K562 (cell line): Measurements from ENCODE around the gene ZMIZ1. TPM values are rescaled to one million over a fixed set of nuclear protein-coding genes. Genes with fewer than 3 reads are reported as not detected.

Source experiments
- ATAC-seq: fragments of 200-7000 bp; cut with Tn5 transposase; 3 replicates; pipeline ENCODE4 v1.9.1; 2020; ENCODE audit warnings: moderate library complexity
- BruUV-seq: library from RNA; stranded (reverse); fragments of 400-500 nt; replicated peaks from 2 replicates; lab custom pipeline; 2021; lab: Mats Ljungman, UMichigan
- CTCF ChIA-PET: fragments of 300-600 bp; formaldehyde crosslinking; extraction: SDS; loops from one replicate; lab custom pipeline; 2021; ENCODE audit warnings: low intra/inter-chr PET ratio; lab: Yijun Ruan, JAX
- POLR2A ChIA-PET: fragments of 300-600, 350-650 bp; sonication (Branson Sonifier 250); formaldehyde crosslinking; extraction: SDS; loops from one replicate; lab custom pipeline; 2021; ENCODE audit warnings: antibody characterized with exemption, inconsistent platforms; lab: Yijun Ruan, JAX
- DNase-seq, 4 experiments: peaks; one replicate each; pipeline versions ENCODE4 v3.0.0 to v3.0.0-alpha.2; 2011 to 2018; ENCODE audit warnings: low spot score in 3 of 4, mixed read lengths in 3 of 4; ENCODE audit errors: extremely low read depth in 1 of 4
- FAIRE-seq: peaks from 2 replicates; lab custom pipeline; 2011; peaks lifted over from hg19 to GRCh38; lab: Jason Lieb, UNC
- H2AFZ ChIP-seq: 2 replicates; pipeline ENCODE4 v1.6.0; 2011; ENCODE audit warnings: low read depth, low read length, control low read depth, inconsistent platforms
- H3K27ac ChIP-seq: fragments of 200-600 bp; 3 replicates; pipeline ENCODE4 v1.8.0; 2011; ENCODE audit warnings: low read depth, mild to moderate bottlenecking, control low read depth, inconsistent platforms, low read length, moderate library complexity, mixed read lengths; ENCODE audit errors: extremely low read depth
- H3K27me3 ChIP-seq, 2 experiments: fragments of 300-600 bp in 1 of 2; 2 replicates in 1 of 2; 3 replicates in 1 of 2; pipeline versions ENCODE4 v1.6.0 to v1.8.0; 2011; ENCODE audit warnings: inconsistent platforms in 2 of 2, low read length in 2 of 2, mild to moderate bottlenecking in 1 of 2, mixed read lengths in 1 of 2, moderate library complexity in 1 of 2; ENCODE audit not compliant: control insufficient read depth in 2 of 2, insufficient read depth in 2 of 2
- H3K36me3 ChIP-seq: fragments of 300-600 bp; 3 replicates; pipeline ENCODE4 v1.8.0; 2011; ENCODE audit warnings: mild to moderate bottlenecking, low read length, inconsistent platforms; ENCODE audit not compliant: control insufficient read depth, insufficient read depth
- H3K4me1 ChIP-seq, 2 experiments: fragments of 200-600 bp in 1 of 2; replicated peaks in 1 of 2; 2 replicates in 1 of 2; 3 replicates in 1 of 2; pipeline versions ENCODE4 v1.5.1 to v1.8.0; 2011; ENCODE audit warnings: inconsistent platforms in 2 of 2, low read length in 2 of 2, mild to moderate bottlenecking in 1 of 2, mixed read lengths in 1 of 2, moderate library complexity in 1 of 2; ENCODE audit not compliant: control insufficient read depth in 2 of 2, insufficient read depth in 2 of 2
- H3K4me2 ChIP-seq: 2 replicates; pipeline ENCODE4 v1.6.1; 2011; ENCODE audit warnings: low read length, control low read depth, inconsistent platforms, mixed read lengths; ENCODE audit not compliant: insufficient read depth
- H3K4me3 ChIP-seq: fragments of 200-600 bp; sonication (generic), shearing (Covaris generic); 2 replicates; pipeline ENCODE4 v1.5.1; 2016; ENCODE audit warnings: control low read depth, inconsistent platforms
- H3K79me2 ChIP-seq: fragments of 200-600 bp; 3 replicates; pipeline ENCODE4 v1.8.0; 2011; ENCODE audit warnings: low read length, inconsistent platforms; ENCODE audit not compliant: control insufficient read depth, insufficient read depth
- H3K9ac ChIP-seq, 2 experiments: 2 replicates each; pipeline versions ENCODE4 v1.6.0 to v1.6.1; 2011; ENCODE audit warnings: low read depth in 2 of 2, low read length in 2 of 2, control low read depth in 1 of 2, inconsistent platforms in 1 of 2, mild to moderate bottlenecking in 1 of 2, mixed read lengths in 1 of 2; ENCODE audit not compliant: insufficient read depth in 1 of 2
- H3K9me1 ChIP-seq: one replicate; pipeline ENCODE4 v1.6.0; 2011; ENCODE audit warnings: inconsistent platforms, mild to moderate bottlenecking, low read length, moderate library complexity; ENCODE audit not compliant: control insufficient read depth, insufficient read depth
- H3K9me3 ChIP-seq: replicated peaks from 2 replicates; pipeline ENCODE4 v1.5.1; 2011; ENCODE audit warnings: low read depth, low read length, inconsistent platforms; ENCODE audit not compliant: control insufficient read depth, insufficient read depth
- H4K20me1 ChIP-seq: replicated peaks from 2 replicates; pipeline ENCODE4 v1.6.1; 2011; ENCODE audit warnings: low read length, inconsistent platforms, mixed read lengths; ENCODE audit not compliant: control insufficient read depth, insufficient read depth
- ADNP ChIP-seq: fragments of 200-800 bp; sonication (Bioruptor generic); IDR thresholded peaks from 2 replicates; pipeline ENCODE4 v1.6.1; 2016; ENCODE audit warnings: missing genetic modification characterization, missing compliant biosample characterization
- CBX3 ChIP-seq, 2 experiments: IDR thresholded peaks; 1 replicate in 1 of 2; 2 replicates in 1 of 2; pipeline ENCODE4 v1.6.1; 2012; ENCODE audit warnings: inconsistent platforms in 2 of 2, low read length in 2 of 2, borderline replicate concordance in 1 of 2, control low read depth in 1 of 2
- FIP1L1 ChIP-seq: fragments of 200-400 bp; formaldehyde crosslinking; IDR thresholded peaks from 2 replicates; pipeline ENCODE4 v1.6.1; 2018; ENCODE audit warnings: mild to moderate bottlenecking, low read depth, low read length; ENCODE audit not compliant: poor library complexity, severe bottlenecking
- KLF10 ChIP-seq: fragments of 250-450 bp; sonication (Bioruptor Pico); IDR thresholded peaks from 2 replicates; pipeline ENCODE4 v1.6.1; 2021; ENCODE audit warnings: matching md5 sums
- NR2C1 ChIP-seq, 2 experiments: fragments of 450-650 bp; IDR thresholded peaks; 2 replicates each; pipeline ENCODE4 v1.6.1; 2017; ENCODE audit warnings: mild to moderate bottlenecking in 2 of 2, antibody characterized with exemption in 1 of 2, inconsistent platforms in 1 of 2, missing compliant biosample characterization in 1 of 2, missing genetic modification characterization in 1 of 2
- POLR2G ChIP-seq: fragments of 200-400 bp; formaldehyde crosslinking; IDR thresholded peaks from 2 replicates; pipeline ENCODE4 v1.6.1; 2017; ENCODE audit warnings: low read depth, mild to moderate bottlenecking, antibody characterized with exemption, low read length, moderate library complexity
- RBM39 ChIP-seq: fragments of 200-400 bp; formaldehyde crosslinking; optimal IDR thresholded peaks from 2 replicates; pipeline ENCODE3; 2018; ENCODE audit warnings: low read depth, low read length
- SMARCA4 ChIP-seq: fragments of 450-650 bp; IDR thresholded peaks from 2 replicates; pipeline ENCODE4 v1.6.1; 2016
- ZNF143 ChIP-seq: sonication (generic); formaldehyde crosslinking; IDR thresholded peaks from 2 replicates; pipeline ENCODE4 v1.9.0; 2022; ENCODE audit warnings: mild to moderate bottlenecking, missing genetic modification reagents
- ZNF146 ChIP-seq: IDR thresholded peaks from one replicate; pipeline ENCODE4 v1.6.1; 2018; ENCODE audit warnings: missing compliant biosample characterization; ENCODE audit not compliant: unreplicated experiment
- ZNF253 ChIP-seq: fragments of 250-450 bp; sonication (Bioruptor Pico); conservative IDR thresholded peaks from 2 replicates; pipeline ENCODE4 v1.6.1; 2021; ENCODE audit warnings: mild to moderate bottlenecking
- ZNF277 ChIP-seq: fragments of 250-450 bp; sonication (Bioruptor Pico); IDR thresholded peaks from 2 replicates; pipeline ENCODE4 v1.8.0; 2022; ENCODE audit warnings: inconsistent platforms, mild to moderate bottlenecking, moderate library complexity, borderline replicate concordance
- ZNF311 ChIP-seq: fragments of 250-450 bp; sonication (Bioruptor Pico); IDR thresholded peaks from 2 replicates; pipeline ENCODE4 v1.4.0; 2020; ENCODE audit warnings: mild to moderate bottlenecking, moderate library complexity
- ZNF449 ChIP-seq: fragments of 250-450 bp; sonication (Bioruptor Pico); IDR thresholded peaks from 2 replicates; pipeline ENCODE4 v1.8.0; 2022; ENCODE audit warnings: moderate library complexity, mild to moderate bottlenecking, inconsistent platforms
- WGBS: fragments of 100-300 bp; shearing (Covaris generic); methylation state at CpG from one replicate; pipeline ENCODE4 v1.1.6; 2016; ENCODE audit warnings: low coverage, mixed read lengths; ENCODE audit not compliant: insufficient coverage; ENCODE audit errors: missing lambda C conversion rate; 5-methylcytosine and 5-hydroxymethylcytosine counted together
- in situ Hi-C: fragments of 300-500 bp; cut with MboI; formaldehyde crosslinking; loops from 4 replicates; pipeline ENCODE4 v1.15.0; 2018; ENCODE audit warnings: inconsistent platforms, mixed read lengths
- intact Hi-C: fragments of 100-400 bp; cut with micrococcal nuclease; formaldehyde crosslinking; loops from 2 replicates; pipeline ENCODE4 v1.14.2; 2022
- polyA plus RNA-seq, 8 experiments: library from polyadenylated mRNA; depleted of rRNA in 4 of 8; stranded (reverse) in 5 of 8; unstranded in 3 of 8; fragments of >200 nt; fragmentation: Nextera tagmentation in 2 of 8; fragmentation: Illumina TruSeq in 1 of 8; extraction: Ambion mirVana in 2 of 8; extraction: Trizol in 1 of 8; gene quantifications; 2 replicates each; pipeline versions ENCODE4 v1.2.1 to v1.2.3, GENCODE V29; 2011 to 2014; ENCODE audit warnings: inconsistent platforms in 1 of 8, missing spikeins in 1 of 8
- total RNA-seq, 7 experiments: library from RNA; depleted of rRNA in 6 of 7; stranded (reverse); fragments of >200 nt in 6 of 7; fragmentation: Illumina TruSeq in 2 of 7; extraction: Trizol in 2 of 7; gene quantifications; 2 replicates each; pipeline versions ENCODE4 v1.2.1 to v1.2.3, GENCODE V29; 2011 to 2021; ENCODE audit warnings: low replicate concordance in 1 of 7

ZMIZ1 gene
- total and polyA plus RNA-seq, 9 of the 15 experiments (the other 6 are each of a cell fraction or from before 2014, with no cell fraction given) = 1.0 to 37.3 (median 4.3) TPM

DNA sequence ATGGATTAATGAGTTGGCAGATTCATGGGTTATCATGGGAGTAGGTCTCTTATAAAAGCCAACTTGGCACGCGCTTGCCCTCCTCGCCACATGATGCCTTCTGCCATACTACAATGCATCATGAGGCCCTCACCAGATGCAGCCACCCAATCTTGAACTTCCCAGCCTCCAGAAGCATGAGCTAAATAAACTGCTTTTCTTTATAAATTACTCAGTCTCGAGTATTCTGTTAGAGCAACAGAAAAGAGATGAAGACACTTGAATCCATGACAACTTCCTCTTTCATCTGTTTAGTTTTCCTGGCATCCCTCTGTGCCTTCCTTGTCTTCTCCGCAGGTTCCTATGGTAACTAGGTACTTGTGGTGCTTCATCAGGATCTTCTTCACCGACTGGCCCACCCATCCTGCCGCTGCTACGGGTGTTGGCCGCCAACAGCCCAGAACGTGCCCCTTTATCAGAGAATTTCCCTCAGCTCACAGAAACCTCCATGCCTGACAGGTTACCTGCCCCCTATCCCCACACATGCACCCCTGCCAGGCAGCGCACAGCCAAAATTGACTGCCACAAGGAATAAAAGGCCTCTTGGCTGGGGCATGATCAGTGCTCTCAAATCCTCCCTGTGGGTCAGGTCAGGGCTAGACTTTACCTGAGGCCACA lies 250.5 kb downstream of the ZMIZ1 start:
- Histone ChIP-seq H3K9me3 (no peaks in the 10 kb centered on the region), H2AFZ (no peak overlapping the region), H3K4me2 (no peak overlapping the region), H3K9me1 (peaks cover 6% of the 10 kb centered on the region), H3K9ac (no peak overlapping the region), H3K79me2 (no peaks in the 10 kb centered on the region), H3K4me1 (peaks cover 19 to 21% of the 10 kb centered on the region in 2 experiments), H3K27ac (no peak overlapping the region), H3K36me3 (no peaks in the 10 kb centered on the region), H3K4me3 (no peak overlapping the region), H3K27me3 (peaks cover 2 to 34% of the 10 kb centered on the region in 2 experiments), H4K20me1 (no peaks in the 10 kb centered on the region)
- no TSS peak for BruUV-seq
- TF ChIP-seq ZNF146 (CRISPR knock-in tag) (no peak), ZNF143 (CRISPR knock-in tag) (no peak)
- ATAC-seq (no peak), DNase-seq (no peak), FAIRE-seq (no peak)
- POLR2A ChIA-PET = no interaction called here
- intact Hi-C loops (no loop called here), in situ Hi-C loops (no loop called here)
- CTCF ChIA-PET = no interaction called here
- WGBS = 24% methylated on average over 11 of the region's 11 CpGs

DNA sequence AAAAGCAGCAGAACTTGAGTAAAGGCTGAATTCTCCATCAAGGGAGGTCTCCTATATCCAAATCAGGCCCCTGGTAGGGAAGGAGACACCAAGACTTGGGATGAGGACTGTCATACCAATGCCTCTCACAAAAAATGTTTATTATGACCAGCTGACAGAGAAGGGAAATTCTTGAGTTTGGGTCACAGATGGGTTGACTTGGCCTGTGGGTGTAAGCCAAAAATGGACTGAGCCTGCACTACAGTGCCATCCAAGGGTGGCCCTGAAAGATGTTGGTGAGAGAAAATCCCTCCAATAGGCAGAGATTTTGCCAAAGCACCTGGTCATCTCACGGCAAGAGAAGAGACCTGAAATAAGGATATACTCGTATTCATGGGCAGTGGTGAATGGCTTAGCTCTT lies 251.6 kb downstream of the ZMIZ1 start:
- DNase-seq (no peak), FAIRE-seq (no peak), ATAC-seq (no peak)
- H3K9ac ChIP-seq = no peak overlapping the region
- peaks cover 13 to 21% of the 10 kb centered on the region in 2 experiments for H3K4me1 ChIP-seq
- no peak overlapping the region for H3K4me2 ChIP-seq
- H3K9me3 ChIP-seq = no peaks in the 10 kb centered on the region
- H3K79me2 ChIP-seq = no peaks in the 10 kb centered on the region
- intact Hi-C loops (no loop called here), in situ Hi-C loops (no loop called here)
- H3K36me3 ChIP-seq = no peaks in the 10 kb centered on the region
- ChIA-PET CTCF (no interaction called here), POLR2A (no interaction called here)
- peaks cover 3 to 42% of the 10 kb centered on the region in 2 experiments for H3K27me3 ChIP-seq
- no TSS peak for BruUV-seq
- no peak overlapping the region for H3K27ac ChIP-seq
- H4K20me1 ChIP-seq = 0 out of 2 replicates have a peak, but pooled peaks cover 4% of the 10 kb centered on the region
- WGBS = 3% methylated on average over 2 of the region's 2 CpGs
- H2AFZ ChIP-seq = no peak overlapping the region
- H3K4me3 ChIP-seq = no peak overlapping the region
- H3K9me1 ChIP-seq = peaks cover 6% of the 10 kb centered on the region
- TF ChIP-seq ZNF253 (CRISPR knock-in tag) = no peak
- no peak for TF ChIP-seq CBX3 (IDR thresholded peaks at IDR 0.05; ENCODE audit: borderline replicate concordance in 1 of 2, low read length in 2 of 2)
- TF ChIP-seq ZNF277 (CRISPR knock-in tag) = no peak
- TF ChIP-seq ZNF449 = no peak
- TF ChIP-seq FIP1L1 = no peak
- no peak for TF ChIP-seq RBM39
- no peak for TF ChIP-seq ZNF311 (CRISPR knock-in tag)
- TF ChIP-seq ADNP (tag) = no peak
- TF ChIP-seq KLF10 (CRISPR knock-in tag) = no peak
- TF ChIP-seq POLR2G = no peak
- no peak for TF ChIP-seq NR2C1 (IDR thresholded peaks at IDR 0.05)
- no peak for TF ChIP-seq NR2C1 (tag; IDR thresholded peaks at IDR 0.05)
- TF ChIP-seq SMARCA4 = no peak
